OCI-LY1 (cell line): Measurements from ENCODE around the gene KCNH4.

Experiments used
- H2AFZ ChIP-seq: fragments of 200-600 bp; sonication (generic), shearing (Covaris generic); 2 replicates; pipeline ENCODE4 v1.6.0; 2014; ENCODE audit warnings: antibody characterized with exemption, mild to moderate bottlenecking, low read length
- H3F3A ChIP-seq: fragments of 200-600 bp; sonication (generic), shearing (Covaris generic); 2 replicates; pipeline ENCODE4 v1.6.0; 2014; ENCODE audit warnings: mild to moderate bottlenecking, antibody characterized with exemption, low read length, moderate library complexity; ENCODE audit not compliant: insufficient read depth
- H3K27ac ChIP-seq: fragments of 200-600 bp; sonication (generic); 2 replicates; pipeline ENCODE4 v1.5.1; 2014; ENCODE audit warnings: low read length, mixed run types, mild to moderate bottlenecking, low read depth; ENCODE audit not compliant: poor library complexity, severe bottlenecking
- H3K27me3 ChIP-seq: fragments of 200-600 bp; sonication (generic); 2 replicates; pipeline ENCODE4 v1.6.0; 2014; ENCODE audit warnings: antibody characterized with exemption, mild to moderate bottlenecking, low read length, moderate library complexity; ENCODE audit not compliant: insufficient read depth
- H3K36me3 ChIP-seq: fragments of 200-600 bp; sonication (generic); 2 replicates; pipeline ENCODE4 v1.6.1; 2014; ENCODE audit warnings: mild to moderate bottlenecking, antibody characterized with exemption, low read length, moderate library complexity, mixed read lengths; ENCODE audit not compliant: insufficient read depth
- H3K4me1 ChIP-seq: fragments of 200-600 bp; sonication (generic); 2 replicates; pipeline ENCODE4 v1.5.1; 2014; ENCODE audit warnings: mild to moderate bottlenecking, low read length, moderate library complexity; ENCODE audit not compliant: insufficient read depth, severe bottlenecking
- H3K4me2 ChIP-seq: fragments of 200-600 bp; sonication (generic), shearing (Covaris generic); 2 replicates; pipeline ENCODE4 v1.6.1; 2014; ENCODE audit warnings: low read length
- H3K4me3 ChIP-seq: fragments of 200-600 bp; sonication (generic); 2 replicates; pipeline ENCODE4 v1.5.1; 2014; ENCODE audit warnings: low read length, low read depth, mild to moderate bottlenecking, mixed read lengths; ENCODE audit not compliant: poor library complexity, severe bottlenecking
- H3K79me2 ChIP-seq: fragments of 200-600 bp; shearing (Covaris generic); 2 replicates; pipeline ENCODE4 v1.6.1; 2016; ENCODE audit warnings: mixed run types, low read length, mixed read lengths; ENCODE audit not compliant: insufficient read depth
- H3K9ac ChIP-seq: fragments of 200-600 bp; sonication (generic), shearing (Covaris generic); 2 replicates; pipeline ENCODE4 v1.6.1; 2014; ENCODE audit warnings: mild to moderate bottlenecking, low read length, mixed read lengths
- H3K9me2 ChIP-seq: fragments of 200-600 bp; sonication (generic), shearing (Covaris generic); 2 replicates; pipeline ENCODE4 v1.6.1; 2014; ENCODE audit warnings: low read depth, mild to moderate bottlenecking, low read length, mixed read lengths
- H3K9me3 ChIP-seq: fragments of 200-600 bp; shearing (Covaris generic); 2 replicates; pipeline ENCODE4 v1.6.1; 2014; ENCODE audit warnings: low read length, mixed read lengths
- H4K20me1 ChIP-seq: fragments of 200-600 bp; sonication (generic), shearing (Covaris generic); 2 replicates; pipeline ENCODE4 v1.6.0; 2016; ENCODE audit warnings: mild to moderate bottlenecking, low read length; ENCODE audit not compliant: insufficient read depth
- EZH2 ChIP-seq: fragments of 200-600 bp; sonication (generic), shearing (Covaris generic); IDR thresholded peaks from 2 replicates; pipeline ENCODE4 v1.8.0; 2017; ENCODE audit warnings: borderline replicate concordance, mixed run types, mild to moderate bottlenecking, antibody characterized with exemption, low read length, moderate library complexity, mixed read lengths
- TF ChIP-seq, protein P1 (sequence below): fragments of 200-600 bp; sonication (generic), shearing (Covaris generic); IDR thresholded peaks from 2 replicates; pipeline ENCODE4 v1.5.1; 2017; ENCODE audit warnings: mild to moderate bottlenecking, antibody characterized with exemption, low read length, moderate library complexity, mixed read lengths

The KCNH4 gene

DNA sequence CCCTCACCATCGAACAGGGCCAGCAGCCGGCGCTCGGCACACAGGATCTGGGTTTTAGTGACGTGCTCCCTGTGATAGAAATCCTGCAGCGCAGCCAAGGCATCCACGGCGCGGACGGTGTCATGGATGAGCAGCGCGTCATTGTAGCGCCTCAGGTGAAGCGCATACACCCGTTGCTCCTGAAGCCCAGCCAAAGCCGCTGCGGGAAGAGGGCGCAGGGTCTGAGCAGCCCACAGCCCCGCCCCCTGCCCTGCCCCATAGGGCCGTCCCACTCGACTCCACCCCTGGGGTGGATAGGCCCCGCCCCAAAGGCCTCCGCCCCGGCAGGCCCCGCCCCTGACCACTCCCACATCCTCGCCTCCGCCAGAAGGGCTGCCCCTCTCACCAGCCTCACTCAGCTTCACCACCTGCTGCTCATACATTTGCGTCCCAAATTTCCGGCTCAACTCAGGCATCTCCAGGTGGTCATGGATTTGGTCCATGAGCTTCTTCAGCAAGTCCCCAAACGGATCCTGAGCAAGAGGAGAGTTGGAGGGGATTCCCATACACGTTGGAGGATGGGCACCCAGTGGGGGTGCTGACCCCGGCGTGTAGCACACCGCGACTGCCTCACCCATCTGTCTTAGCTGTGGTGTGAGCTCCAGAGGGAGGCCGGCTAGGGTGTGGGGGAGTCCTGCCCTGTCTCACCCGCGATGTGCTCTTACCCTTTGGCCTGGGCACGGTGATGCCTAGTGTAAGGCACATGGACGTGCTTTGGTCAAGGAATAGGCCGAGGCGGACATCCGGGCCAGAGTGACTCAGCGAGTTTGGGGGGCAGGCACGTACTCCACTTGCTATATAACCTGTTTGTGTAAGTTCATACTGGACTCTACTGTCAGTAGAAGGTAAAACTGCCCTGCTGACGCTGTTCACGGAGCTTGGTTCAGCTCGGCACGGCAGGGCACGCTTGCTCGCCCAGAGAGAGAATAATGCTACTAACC is 73.1 kb downstream of the KCNH4 start:
- Histone ChIP-seq H3K27me3 (no peaks in the 10 kb centered on the region), H4K20me1 (no peaks in the 10 kb centered on the region), H3K4me3 (peak overlapping the region; percentile 52), H3K4me2 (peak overlapping the region; percentile 68), H3F3A (no peaks in the 10 kb centered on the region), H3K4me1 (peaks cover 44% of the 10 kb centered on the region), H2AFZ (no peak overlapping the region), H3K9ac (peak overlapping the region; percentile 55), H3K79me2 (no peaks in the 10 kb centered on the region), H3K9me3 (no peaks in the 10 kb centered on the region), H3K27ac (peak overlapping the region; percentile 58), H3K36me3 (no peaks in the 10 kb centered on the region; the same call in 1 of the 2 replicates), H3K9me2 (no peaks in the 10 kb centered on the region)
- TF ChIP-seq, protein P1, sequence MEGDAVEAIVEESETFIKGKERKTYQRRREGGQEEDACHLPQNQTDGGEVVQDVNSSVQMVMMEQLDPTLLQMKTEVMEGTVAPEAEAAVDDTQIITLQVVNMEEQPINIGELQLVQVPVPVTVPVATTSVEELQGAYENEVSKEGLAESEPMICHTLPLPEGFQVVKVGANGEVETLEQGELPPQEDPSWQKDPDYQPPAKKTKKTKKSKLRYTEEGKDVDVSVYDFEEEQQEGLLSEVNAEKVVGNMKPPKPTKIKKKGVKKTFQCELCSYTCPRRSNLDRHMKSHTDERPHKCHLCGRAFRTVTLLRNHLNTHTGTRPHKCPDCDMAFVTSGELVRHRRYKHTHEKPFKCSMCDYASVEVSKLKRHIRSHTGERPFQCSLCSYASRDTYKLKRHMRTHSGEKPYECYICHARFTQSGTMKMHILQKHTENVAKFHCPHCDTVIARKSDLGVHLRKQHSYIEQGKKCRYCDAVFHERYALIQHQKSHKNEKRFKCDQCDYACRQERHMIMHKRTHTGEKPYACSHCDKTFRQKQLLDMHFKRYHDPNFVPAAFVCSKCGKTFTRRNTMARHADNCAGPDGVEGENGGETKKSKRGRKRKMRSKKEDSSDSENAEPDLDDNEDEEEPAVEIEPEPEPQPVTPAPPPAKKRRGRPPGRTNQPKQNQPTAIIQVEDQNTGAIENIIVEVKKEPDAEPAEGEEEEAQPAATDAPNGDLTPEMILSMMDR = 0 out of 2 replicates have a peak, but pooled peaks have one; percentile 6
- no peak for TF ChIP-seq EZH2

- no peaks in the 10 kb centered on the region; the same call in 1 of the 2 replicates for H3K36me3 ChIP-seq
- H3K4me3 ChIP-seq = peak overlapping the region; percentile 52
- TF ChIP-seq EZH2 = no peak
- TF ChIP-seq, protein P1 = no peak
- H3K9ac ChIP-seq = peak overlapping the region; percentile 21; the same call in 1 of the 2 replicates
- no peak overlapping the region for H2AFZ ChIP-seq
- H3K4me1 ChIP-seq = peaks cover 36% of the 10 kb centered on the region
- H3K27ac ChIP-seq = no peak overlapping the region
- H3K27me3 ChIP-seq = no peaks in the 10 kb centered on the region
- H3K79me2 ChIP-seq = no peaks in the 10 kb centered on the region
- no peaks in the 10 kb centered on the region for H3K9me2 ChIP-seq
- no peaks in the 10 kb centered on the region for H3F3A ChIP-seq
- H3K9me3 ChIP-seq = no peaks in the 10 kb centered on the region
- H3K4me2 ChIP-seq = peak overlapping the region; percentile 68
- H4K20me1 ChIP-seq = no peaks in the 10 kb centered on the region
These were observed 73.8 kb downstream of the KCNH4 start for GRCh38 chr17:42107124-42107523.
